ENCODE results near the gene TAPT1.

DNA sequence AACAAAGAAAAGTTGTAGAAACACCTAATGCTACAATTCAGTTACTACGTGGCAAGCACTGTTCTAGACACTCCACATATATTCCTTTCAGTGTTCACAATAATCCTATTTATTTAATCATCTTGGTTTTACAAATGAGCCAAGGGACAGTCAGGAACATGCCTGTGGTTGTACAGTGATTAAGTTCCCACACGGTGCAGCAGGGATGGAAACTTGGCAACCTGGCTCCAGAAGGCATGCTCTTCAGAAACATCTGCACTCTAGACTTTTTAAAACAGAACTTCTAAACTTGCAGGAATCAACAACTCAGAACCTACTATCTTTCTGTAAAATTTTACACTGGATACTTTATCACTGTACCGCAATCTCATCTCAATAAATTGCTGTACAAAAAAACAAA, 32.1 kb downstream of the TAPT1 start:
- TF ChIP-seq POLR2AphosphoS5 (IDR thresholded peaks at IDR 0.05; ENCODE audit: low read depth) (no peak), CTCF (conservative IDR thresholded peaks at IDR 0.05; ENCODE audit: low read depth in 2 of 2) (no peak), CREB1 (CRISPR knock-in tag; IDR thresholded peaks at IDR 0.05; ENCODE audit: low read depth) (no peak), REST (IDR thresholded peaks at IDR 0.05; ENCODE audit: unreplicated experiment) (no peak), EZH2 (IDR thresholded peaks at IDR 0.05; ENCODE audit: low read depth, unreplicated experiment) (no peak), EZH2phosphoT487 (IDR thresholded peaks at IDR 0.05; ENCODE audit: unreplicated experiment) (no peak), NANOG (IDR thresholded peaks at IDR 0.05; ENCODE audit: borderline replicate concordance) (no peak), ZNF114 (CRISPR knock-in tag; IDR thresholded peaks at IDR 0.05) (no peak), ZNF462 (CRISPR knock-in tag; IDR thresholded peaks at IDR 0.05) (no peak), JUNB (IDR thresholded peaks at IDR 0.05; ENCODE audit: unreplicated experiment) (no peak), STAT1 (IDR thresholded peaks at IDR 0.05; ENCODE audit: unreplicated experiment) (no peak), ETS1 (IDR thresholded peaks at IDR 0.05) (no peak)

All from GM23338 (cell line).